WI38 (cell line): ENCODE measurements around the gene PPP4R3A.

Experiments used
- H3K4me3 ChIP-seq: 2 replicates; pipeline ENCODE4 v1.5.1; 2011; ENCODE audit warnings: low read depth, mild to moderate bottlenecking, control low read depth, low read length
- TF ChIP-seq, protein P1 (sequence below): IDR thresholded peaks from 2 replicates; pipeline ENCODE4 v1.5.1; 2012; ENCODE audit warnings: low read depth, mild to moderate bottlenecking, control low read depth, low read length

Gene PPP4R3A

DNA sequence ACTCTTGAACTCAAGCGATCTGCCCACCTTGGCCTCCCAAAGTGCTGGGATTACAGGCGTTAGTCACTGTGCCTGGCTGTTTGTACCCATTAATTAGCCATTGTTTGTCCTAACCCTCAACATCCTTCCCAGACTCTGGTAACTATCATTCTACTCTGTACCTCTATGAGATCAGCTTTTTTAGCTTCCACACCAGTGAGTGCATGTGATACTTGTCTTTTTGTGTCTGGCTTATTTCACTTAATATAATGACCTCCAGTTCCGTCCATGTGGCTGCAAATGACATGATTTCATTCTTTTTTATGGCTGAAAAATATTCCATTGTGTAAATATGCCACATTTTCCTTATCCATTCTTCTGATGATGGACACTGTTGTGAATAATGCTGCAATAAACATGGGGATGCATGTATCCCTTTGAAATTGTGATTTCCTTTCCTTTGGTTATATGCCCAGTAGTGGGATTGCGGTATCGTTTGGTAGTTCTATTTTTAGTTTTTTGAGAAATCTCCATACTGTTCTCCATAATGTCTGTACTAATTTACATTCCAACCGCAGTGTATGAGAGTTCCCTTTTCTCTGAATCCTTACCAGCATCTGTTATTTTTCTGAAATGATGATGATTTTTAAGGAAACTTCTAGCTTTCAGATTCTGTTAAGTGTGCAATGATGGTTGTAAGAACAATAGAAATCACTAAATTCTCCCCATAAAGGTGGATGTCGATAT is 6.7 kb upstream of the PPP4R3A start:
- TF ChIP-seq, protein P1, sequence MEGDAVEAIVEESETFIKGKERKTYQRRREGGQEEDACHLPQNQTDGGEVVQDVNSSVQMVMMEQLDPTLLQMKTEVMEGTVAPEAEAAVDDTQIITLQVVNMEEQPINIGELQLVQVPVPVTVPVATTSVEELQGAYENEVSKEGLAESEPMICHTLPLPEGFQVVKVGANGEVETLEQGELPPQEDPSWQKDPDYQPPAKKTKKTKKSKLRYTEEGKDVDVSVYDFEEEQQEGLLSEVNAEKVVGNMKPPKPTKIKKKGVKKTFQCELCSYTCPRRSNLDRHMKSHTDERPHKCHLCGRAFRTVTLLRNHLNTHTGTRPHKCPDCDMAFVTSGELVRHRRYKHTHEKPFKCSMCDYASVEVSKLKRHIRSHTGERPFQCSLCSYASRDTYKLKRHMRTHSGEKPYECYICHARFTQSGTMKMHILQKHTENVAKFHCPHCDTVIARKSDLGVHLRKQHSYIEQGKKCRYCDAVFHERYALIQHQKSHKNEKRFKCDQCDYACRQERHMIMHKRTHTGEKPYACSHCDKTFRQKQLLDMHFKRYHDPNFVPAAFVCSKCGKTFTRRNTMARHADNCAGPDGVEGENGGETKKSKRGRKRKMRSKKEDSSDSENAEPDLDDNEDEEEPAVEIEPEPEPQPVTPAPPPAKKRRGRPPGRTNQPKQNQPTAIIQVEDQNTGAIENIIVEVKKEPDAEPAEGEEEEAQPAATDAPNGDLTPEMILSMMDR: no peak
- H3K4me3 ChIP-seq: no peak overlapping the region

DNA sequence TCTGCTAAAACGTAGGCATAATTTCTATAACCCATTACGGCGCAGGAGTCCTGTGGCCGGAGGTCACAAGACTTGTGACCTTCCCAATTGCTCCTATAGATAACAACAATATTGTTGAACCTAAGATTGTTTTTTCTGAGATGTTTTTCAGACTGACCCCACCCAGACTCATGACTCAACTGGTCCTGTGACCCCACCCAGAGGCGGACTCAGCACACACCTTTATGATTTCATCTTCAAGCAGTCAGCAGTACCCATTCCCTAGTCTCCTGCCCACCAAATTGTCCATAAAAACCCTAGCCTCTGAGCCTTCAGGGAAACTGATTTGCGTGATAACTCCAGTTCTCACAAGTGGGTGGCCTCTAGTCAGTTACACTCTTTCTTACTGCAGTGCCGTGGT is 5.9 kb upstream of the PPP4R3A start:
- no peak overlapping the region for H3K4me3 ChIP-seq
- TF ChIP-seq, protein P1: no peak

DNA sequence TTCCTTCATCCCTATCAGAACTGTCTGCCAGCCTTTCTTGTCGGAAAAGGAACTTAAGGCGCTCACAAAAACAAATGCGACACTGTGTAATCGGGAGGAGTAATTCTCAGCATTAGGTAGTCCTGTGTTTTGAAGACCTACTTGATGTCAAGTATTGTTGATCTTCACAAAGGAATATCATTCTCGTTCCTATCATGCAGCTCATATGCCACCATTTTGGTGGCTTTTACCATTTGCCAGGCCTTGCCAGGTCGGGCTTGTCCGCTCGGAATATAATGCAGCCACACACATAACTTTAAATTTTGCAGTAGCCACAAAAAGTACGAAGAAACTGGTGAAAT is 903 bp upstream of the PPP4R3A start:
- H3K4me3 ChIP-seq: peak overlapping the region; percentile 76
- TF ChIP-seq, protein P1: no peak

DNA sequence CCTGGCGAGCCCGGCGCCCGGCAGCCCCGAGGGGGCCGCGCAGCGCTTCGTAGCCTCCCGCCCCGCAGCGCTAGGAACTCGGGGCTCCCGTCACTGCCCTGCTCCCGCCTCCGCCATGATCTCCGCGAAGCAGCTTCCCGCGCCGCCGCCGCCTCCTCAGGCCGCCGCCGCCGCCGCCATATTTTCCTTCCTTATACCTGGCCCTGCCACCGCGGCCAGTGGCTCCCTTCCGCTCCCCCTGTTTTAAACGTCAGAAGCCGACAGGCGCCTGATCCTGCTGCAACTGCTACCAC is 286 bp downstream of the PPP4R3A start:
- TF ChIP-seq, protein P1: no peak
- H3K4me3 ChIP-seq: peak overlapping the region; percentile 76

DNA sequence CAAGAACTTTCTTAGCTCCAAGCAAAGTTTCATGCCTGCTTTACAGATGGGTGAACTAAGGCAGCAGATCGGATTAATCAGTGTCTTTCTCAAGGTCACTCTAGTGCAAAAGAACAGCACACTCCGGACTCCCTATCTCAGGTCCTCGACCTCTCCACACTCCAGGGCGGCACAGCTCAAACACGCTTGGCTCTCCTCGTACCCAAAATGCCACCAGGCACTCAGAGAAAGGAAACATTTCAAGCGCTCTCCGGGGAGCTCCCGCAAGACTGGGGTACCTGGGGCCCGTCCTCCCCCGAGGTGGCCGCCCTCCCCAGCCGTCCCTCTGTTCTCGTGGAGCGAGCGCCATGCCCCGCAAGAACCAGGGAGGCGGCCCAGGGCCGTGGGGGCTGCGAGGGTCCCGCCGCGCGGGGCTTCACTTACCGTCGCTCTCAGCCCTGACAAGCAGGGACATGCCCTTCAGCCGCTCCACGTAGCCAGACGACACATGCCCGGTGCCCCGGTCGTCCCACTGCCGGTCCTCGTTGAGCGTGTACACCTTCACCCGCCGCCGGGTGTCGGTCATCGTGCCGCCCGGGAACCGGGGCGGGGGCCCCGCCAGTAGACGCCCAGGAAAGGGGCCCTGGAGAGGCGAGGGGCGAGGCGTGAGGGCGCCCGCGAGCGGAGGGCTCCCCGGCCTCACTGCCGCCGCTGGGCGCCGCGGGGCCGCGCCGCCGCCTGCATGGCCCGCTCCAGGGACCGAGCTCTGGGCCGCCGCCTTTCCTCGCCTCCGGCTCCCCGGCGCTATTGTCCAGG is 830 bp downstream of the PPP4R3A start:
- TF ChIP-seq, protein P1: no peak
- peak overlapping the region; percentile 76 for H3K4me3 ChIP-seq

DNA sequence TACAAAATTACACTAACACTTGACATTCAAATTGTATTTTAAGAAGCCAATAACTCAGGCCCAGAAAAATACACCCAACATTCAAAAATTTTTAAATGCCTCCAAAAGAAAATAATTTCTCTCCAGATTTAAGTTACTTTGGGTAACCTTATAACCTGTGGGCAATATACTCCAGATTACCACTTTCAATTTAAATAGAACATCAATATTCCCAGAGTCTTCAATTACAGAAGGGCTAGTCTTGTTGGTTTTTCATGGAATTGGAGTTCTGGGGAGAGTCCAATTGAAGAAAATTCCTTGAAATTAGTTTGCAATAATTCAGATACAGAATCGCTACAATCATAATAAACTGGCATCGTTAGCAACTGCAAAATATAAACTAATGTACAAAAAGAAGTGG is 2.0 kb downstream of the PPP4R3A start:
- TF ChIP-seq, protein P1: no peak
- peak overlapping the region; percentile 76 for H3K4me3 ChIP-seq

DNA sequence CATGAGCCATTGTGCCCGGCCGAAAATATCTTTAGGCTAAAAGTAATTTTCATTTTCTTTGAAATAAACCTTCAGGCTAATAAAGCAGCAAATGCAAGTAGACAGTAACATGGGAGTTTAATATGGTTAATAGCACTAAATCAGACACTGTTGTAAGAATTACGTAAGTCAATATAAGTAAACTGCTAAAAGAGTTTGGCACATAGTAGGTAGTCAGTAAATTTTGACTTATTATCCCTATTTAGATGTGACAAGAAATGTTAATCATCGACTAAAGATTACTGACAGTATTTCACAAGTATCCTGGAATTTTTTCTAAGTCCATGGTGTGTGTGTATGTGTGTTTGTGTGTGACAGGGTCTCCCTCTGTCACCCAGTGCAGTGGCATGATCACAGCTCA is 3.9 kb downstream of the PPP4R3A start:
- H3K4me3 ChIP-seq: no peak overlapping the region
- TF ChIP-seq, protein P1: no peak
